HG02610 (cell line): ENCODE data around the gene OSBP.
"Not testable (repeated sequence)": the region's sequence is repeated elsewhere in the genome, so short reads cannot be mapped to it uniquely, and the experiment has no call there.

Experiments
- ATAC-seq: cut with Tn5 transposase; IDR thresholded peaks from one replicate; pipeline ENCODE4 v1.9.1; 2021; ENCODE audit warnings: mild to moderate bottlenecking, moderate library complexity; ENCODE audit not compliant: unreplicated experiment

Gene OSBP

GRCh38 chr11:59615637-59616395, at the start of gene OSBP:
OSBP (minus strand) TSS chr11:59615774; CDS start chr11:59615664, 110 bp downstream.
- ATAC-seq: peak; percentile 90

GRCh38 chr11:59660621-59661020, 45.0 kb upstream of the OSBP start:
- ATAC-seq: no peak

GRCh38 chr11:59659981-59660380, 44.4 kb upstream of the OSBP start:
- ATAC-seq: no peak

GRCh38 chr11:59658036-59658435, 42.5 kb upstream of the OSBP start:
- ATAC-seq: no peak

GRCh38 chr11:59654893-59655292, 39.3 kb upstream of the OSBP start:
- ATAC-seq: no peak

- no peak for ATAC-seq
Observed at GRCh38 chr11:59647245-59647980, 31.8 kb upstream of the OSBP start.

- no peak for ATAC-seq
Observed at GRCh38 chr11:59644528-59644927, 29.0 kb upstream of the OSBP start.

GRCh38 chr11:59643390-59643789, 27.8 kb upstream of the OSBP start:
- ATAC-seq: no peak

GRCh38 chr11:59641156-59641555, 25.6 kb upstream of the OSBP start:
- ATAC-seq: no peak

- no peak for ATAC-seq
Observed at GRCh38 chr11:59630493-59630892, 14.9 kb upstream of the OSBP start.

GRCh38 chr11:59629996-59630395, 14.4 kb upstream of the OSBP start:
- no peak for ATAC-seq

- not testable (repeated sequence) for ATAC-seq
Observed at GRCh38 chr11:59626969-59627368, 11.4 kb upstream of the OSBP start.

- ATAC-seq: no peak
Observed at GRCh38 chr11:59625703-59626102, 10.1 kb upstream of the OSBP start.

- ATAC-seq: no peak
Observed at GRCh38 chr11:59617876-59618275, 2.3 kb upstream of the OSBP start.

GRCh38 chr11:59616396-59616982, 915 bp upstream of the OSBP start:
- ATAC-seq: no peak

- peak; percentile 8 for ATAC-seq
Observed at GRCh38 chr11:59615120-59615636, 396 bp downstream of the OSBP start.

GRCh38 chr11:59614277-59615119, 1.1 kb downstream of the OSBP start:
- no peak for ATAC-seq

- ATAC-seq: no peak
Observed at GRCh38 chr11:59611570-59612565, 3.7 kb downstream of the OSBP start.

- ATAC-seq: no peak
Observed at GRCh38 chr11:59610289-59610688, 5.3 kb downstream of the OSBP start.
